PFSK-1 (cell line): Measurements from ENCODE around the gene MAPKBP1.

Experiments used
- FOXP2 ChIP-seq: optimal IDR thresholded peaks from 2 replicates; pipeline ENCODE3; 2011; ENCODE audit warnings: borderline replicate concordance, control low read depth, inconsistent platforms; ENCODE audit not compliant: insufficient read depth; ENCODE audit errors: extremely low read length, extremely low read depth
- POLR2AphosphoS5 ChIP-seq: IDR thresholded peaks from 2 replicates; pipeline ENCODE4 v1.6.1; 2012; ENCODE audit warnings: low read depth, mild to moderate bottlenecking, control low read depth, low read length, moderate library complexity
- TAF1 ChIP-seq: IDR thresholded peaks from 2 replicates; pipeline ENCODE4 v1.6.1; 2012; ENCODE audit warnings: low read length, control low read depth, borderline replicate concordance; ENCODE audit not compliant: insufficient read depth

DNA sequence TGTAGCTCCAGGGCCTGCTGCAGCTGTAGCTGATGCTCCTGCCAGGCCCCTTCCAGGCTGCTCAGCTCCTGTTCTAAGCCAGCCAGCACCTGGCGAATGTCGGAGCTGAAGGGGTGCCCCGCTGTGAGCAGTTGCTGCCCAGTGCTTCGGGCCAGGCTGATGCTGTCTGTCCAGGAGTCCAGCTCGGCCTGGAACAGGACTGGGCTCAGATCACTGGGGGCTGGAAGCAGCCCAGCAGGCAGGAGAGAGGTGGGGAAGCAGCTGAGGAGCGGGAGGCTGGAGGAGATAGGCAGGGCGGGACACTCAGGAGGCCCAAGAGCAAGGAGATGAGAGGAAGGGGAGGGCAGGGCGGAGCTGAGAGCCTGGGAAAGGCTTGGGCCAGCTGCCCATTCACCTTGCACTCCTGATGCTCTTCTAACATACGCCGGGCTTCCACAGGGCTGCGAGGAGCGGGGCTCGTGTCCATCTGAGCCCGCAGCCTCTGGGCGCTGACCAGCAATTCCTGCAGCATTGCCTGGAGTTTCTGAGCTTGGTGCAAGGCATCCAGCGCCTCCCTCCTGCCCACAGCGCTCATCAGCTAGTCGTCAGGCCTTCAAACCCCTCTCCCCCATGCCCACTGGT is 87.6 kb downstream of the MAPKBP1 start:
- TF ChIP-seq POLR2AphosphoS5: no peak
- TF ChIP-seq FOXP2: no peak
- TF ChIP-seq TAF1: no peak
